Osteoblast (primary cell): ENCODE measurements around the gene SPNS3. TPM values are rescaled to one million over a fixed set of nuclear protein-coding genes. Genes with fewer than 3 reads are reported as not detected.

Source experiments
- DNase-seq: peaks from one replicate; pipeline ENCODE4 v3.0.0; 2011; ENCODE audit warnings: low spot score, mixed read lengths; ENCODE audit not compliant: insufficient read length; ENCODE audit errors: missing footprints
- H2AFZ ChIP-seq: 2 replicates; pipeline ENCODE4 v1.6.0; 2011; ENCODE audit warnings: mild to moderate bottlenecking, low read length
- H3K27ac ChIP-seq: 2 replicates; pipeline ENCODE4 v1.5.1; 2011; ENCODE audit warnings: mild to moderate bottlenecking, low read depth, low read length, moderate library complexity
- H3K27me3 ChIP-seq: 2 replicates; pipeline ENCODE4 v1.6.0; 2012; ENCODE audit warnings: mild to moderate bottlenecking, control low read depth, inconsistent platforms, low read length, moderate library complexity; ENCODE audit not compliant: insufficient read depth
- H3K36me3 ChIP-seq: 2 replicates; pipeline ENCODE4 v1.5.1; 2011; ENCODE audit warnings: mild to moderate bottlenecking, low read length, control low read depth, moderate library complexity; ENCODE audit not compliant: insufficient read depth
- H3K4me1 ChIP-seq: 2 replicates; pipeline ENCODE4 v1.5.1; 2011; ENCODE audit warnings: mild to moderate bottlenecking, low read length, control low read depth, moderate library complexity; ENCODE audit not compliant: insufficient read depth
- H3K4me2 ChIP-seq: 2 replicates; pipeline ENCODE4 v1.6.0; 2011; ENCODE audit warnings: mild to moderate bottlenecking, low read length; ENCODE audit not compliant: insufficient read depth
- H3K4me3 ChIP-seq: fragments of 200-600 bp; sonication (generic); 3 replicates; pipeline ENCODE4 v1.5.1; 2012; ENCODE audit warnings: mild to moderate bottlenecking, low read length, inconsistent platforms; ENCODE audit not compliant: insufficient read depth
- H3K79me2 ChIP-seq: 2 replicates; pipeline ENCODE4 v1.6.0; 2012; ENCODE audit warnings: mild to moderate bottlenecking, low read length, control low read depth, inconsistent platforms; ENCODE audit not compliant: insufficient read depth
- H3K9me3 ChIP-seq: 2 replicates; pipeline ENCODE4 v1.5.1; 2011; ENCODE audit warnings: low read depth, low read length, control low read depth
- H4K20me1 ChIP-seq: 2 replicates; pipeline ENCODE4 v1.6.0; 2012; ENCODE audit warnings: mild to moderate bottlenecking, low read length, control low read depth; ENCODE audit not compliant: insufficient read depth
- CTCF ChIP-seq: IDR thresholded peaks from 2 replicates; pipeline ENCODE4 v1.5.1; 2011; ENCODE audit warnings: mild to moderate bottlenecking, low read depth, low read length, moderate library complexity; ENCODE audit errors: extremely low read depth
- total RNA-seq: library from RNA; depleted of rRNA; stranded (reverse); fragments of >200 nt; gene quantifications from 2 replicates; pipeline ENCODE4 v1.2.3, GENCODE V29; 2012

SPNS3 gene
- total RNA-seq, 1 donor: not detected

GRCh38 chr17:4504188-4504587, 70.4 kb downstream of the SPNS3 start:
- no peaks in the 10 kb centered on the region for H3K79me2 ChIP-seq
- no peaks in the 10 kb centered on the region for H3K36me3 ChIP-seq
- no peak for TF ChIP-seq CTCF
- H3K27ac ChIP-seq: no peak overlapping the region
- peaks cover 3% of the 10 kb centered on the region for H4K20me1 ChIP-seq
- no peak for DNase-seq
- H3K4me1 ChIP-seq: peaks cover under 1% of the 10 kb centered on the region
- no peaks in the 10 kb centered on the region for H3K9me3 ChIP-seq
- no peak overlapping the region for H2AFZ ChIP-seq
- H3K4me2 ChIP-seq: no peak overlapping the region
- H3K27me3 ChIP-seq: peaks cover 18% of the 10 kb centered on the region
- H3K4me3 ChIP-seq: no peak overlapping the region

- Histone ChIP-seq H3K4me3 (no peak overlapping the region), H2AFZ (no peak overlapping the region), H4K20me1 (peaks cover 3% of the 10 kb centered on the region), H3K4me1 (peaks cover 5% of the 10 kb centered on the region), H3K36me3 (no peaks in the 10 kb centered on the region), H3K27ac (no peak overlapping the region), H3K79me2 (no peaks in the 10 kb centered on the region), H3K27me3 (peaks cover 14% of the 10 kb centered on the region), H3K9me3 (no peaks in the 10 kb centered on the region), H3K4me2 (no peak overlapping the region)
- DNase-seq: no peak
- no peak for TF ChIP-seq CTCF
These were observed 71.4 kb downstream of the SPNS3 start for GRCh38 chr17:4505187-4505586.

GRCh38 chr17:4506175-4506813, 72.6 kb downstream of the SPNS3 start:
- H3K36me3 ChIP-seq: no peaks in the 10 kb centered on the region
- peaks cover 3% of the 10 kb centered on the region for H3K27me3 ChIP-seq
- H3K9me3 ChIP-seq: no peaks in the 10 kb centered on the region
- no peaks in the 10 kb centered on the region for H4K20me1 ChIP-seq
- H3K4me2 ChIP-seq: no peak overlapping the region
- DNase-seq: peak; percentile 88
- no peak for TF ChIP-seq CTCF
- H2AFZ ChIP-seq: no peak overlapping the region
- no peak overlapping the region for H3K27ac ChIP-seq
- no peak overlapping the region for H3K4me3 ChIP-seq
- no peaks in the 10 kb centered on the region for H3K79me2 ChIP-seq
- peaks cover 5% of the 10 kb centered on the region for H3K4me1 ChIP-seq

- Histone ChIP-seq H2AFZ (no peak overlapping the region), H3K27ac (no peak overlapping the region), H3K4me1 (peaks cover 5% of the 10 kb centered on the region), H3K4me3 (no peak overlapping the region), H3K27me3 (no peaks in the 10 kb centered on the region), H3K79me2 (no peaks in the 10 kb centered on the region), H4K20me1 (no peaks in the 10 kb centered on the region), H3K36me3 (no peaks in the 10 kb centered on the region), H3K4me2 (no peak overlapping the region), H3K9me3 (no peaks in the 10 kb centered on the region)
- TF ChIP-seq CTCF: no peak
- DNase-seq: no peak
These were observed 73.2 kb downstream of the SPNS3 start for GRCh38 chr17:4506892-4507291.
